HFFc6 (cell line): ENCODE measurements around the gene GSS. TPM values are rescaled to one million over a fixed set of nuclear protein-coding genes. Genes with fewer than 3 reads are reported as not detected.
"Not testable (repeated sequence)": the region's sequence is repeated elsewhere in the genome, so short reads cannot be mapped to it uniquely, and the experiment has no call there.

Experiments used
- DNase-seq: peaks from one replicate; pipeline ENCODE4 v3.0.0-alpha.2; 2018
- H3K27ac Mint-ChIP-seq: 2 replicates; pipeline ENCODE4 v1.8.0; 2020; ENCODE audit warnings: mild to moderate bottlenecking, mixed read lengths
- H3K27me3 Mint-ChIP-seq: 2 replicates; pipeline ENCODE4 v1.8.0; 2021; ENCODE audit warnings: mild to moderate bottlenecking, moderate library complexity, mixed read lengths; ENCODE audit not compliant: insufficient read depth
- H3K36me3 Mint-ChIP-seq: 2 replicates; pipeline ENCODE4 v1.8.0; 2021; ENCODE audit warnings: low read depth, mixed read lengths
- H3K4me1 Mint-ChIP-seq: 2 replicates; pipeline ENCODE4 v1.8.0; 2020; ENCODE audit warnings: low read depth, mixed read lengths
- H3K4me3 Mint-ChIP-seq: 2 replicates; pipeline ENCODE4 v1.8.0; 2020; ENCODE audit warnings: mild to moderate bottlenecking, moderate library complexity, mixed read lengths
- H3K9me3 Mint-ChIP-seq: 2 replicates; pipeline ENCODE4 v1.8.0; 2020; ENCODE audit warnings: mild to moderate bottlenecking, mixed read lengths
- total RNA-seq, 6 experiments: library from RNA; stranded (reverse); fragmentation: NEBNext Ultra II Directional; extraction: Animal tissue kit (Norgen Biotek cat#: 25700); gene quantifications; 2 replicates in 1 of 6; 3 replicates in 5 of 6; pipeline ENCODE4 v1.2.3, GENCODE V29; 2021
- TF ChIP-seq, protein P1 (sequence below): fragments of 200-600 bp; sonication (generic); IDR thresholded peaks from 2 replicates; pipeline ENCODE4 v1.5.0; 2021; ENCODE audit warnings: antibody characterized with exemption, mild to moderate bottlenecking

Gene GSS
- total RNA-seq, 6 experiments from 2014 or later: 72.1 to 86.8 (median 76.6) TPM

DNA sequence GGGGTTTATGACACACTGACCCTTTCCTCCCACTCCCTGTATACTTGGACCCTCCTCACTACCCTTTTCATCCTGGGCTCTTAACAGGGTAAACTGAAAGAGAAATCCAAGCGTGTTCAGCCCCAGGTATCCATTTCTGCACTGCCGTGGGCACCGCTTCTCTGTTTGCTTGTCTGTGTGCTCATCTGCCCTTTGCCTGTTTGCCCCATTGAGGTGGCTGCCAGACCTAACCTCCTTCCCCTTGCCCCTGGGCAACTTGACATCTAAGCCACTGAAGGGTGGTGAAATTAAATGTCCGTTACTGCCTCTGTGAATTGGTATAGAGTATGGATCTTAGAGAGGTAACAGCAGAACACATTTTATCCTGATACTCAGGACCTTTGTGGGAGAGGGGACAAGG is 40.5 kb downstream of the GSS start:
- Mint-ChIP-seq H3K4me3 (no peak overlapping the region), H3K4me1 (no peaks in the 10 kb centered on the region), H3K9me3 (no peaks in the 10 kb centered on the region), H3K36me3 (peaks cover 9% of the 10 kb centered on the region), H3K27me3 (peaks cover 1% of the 10 kb centered on the region; the same call in 1 of the 2 replicates), H3K27ac (no peak overlapping the region)
- TF ChIP-seq, protein P1, sequence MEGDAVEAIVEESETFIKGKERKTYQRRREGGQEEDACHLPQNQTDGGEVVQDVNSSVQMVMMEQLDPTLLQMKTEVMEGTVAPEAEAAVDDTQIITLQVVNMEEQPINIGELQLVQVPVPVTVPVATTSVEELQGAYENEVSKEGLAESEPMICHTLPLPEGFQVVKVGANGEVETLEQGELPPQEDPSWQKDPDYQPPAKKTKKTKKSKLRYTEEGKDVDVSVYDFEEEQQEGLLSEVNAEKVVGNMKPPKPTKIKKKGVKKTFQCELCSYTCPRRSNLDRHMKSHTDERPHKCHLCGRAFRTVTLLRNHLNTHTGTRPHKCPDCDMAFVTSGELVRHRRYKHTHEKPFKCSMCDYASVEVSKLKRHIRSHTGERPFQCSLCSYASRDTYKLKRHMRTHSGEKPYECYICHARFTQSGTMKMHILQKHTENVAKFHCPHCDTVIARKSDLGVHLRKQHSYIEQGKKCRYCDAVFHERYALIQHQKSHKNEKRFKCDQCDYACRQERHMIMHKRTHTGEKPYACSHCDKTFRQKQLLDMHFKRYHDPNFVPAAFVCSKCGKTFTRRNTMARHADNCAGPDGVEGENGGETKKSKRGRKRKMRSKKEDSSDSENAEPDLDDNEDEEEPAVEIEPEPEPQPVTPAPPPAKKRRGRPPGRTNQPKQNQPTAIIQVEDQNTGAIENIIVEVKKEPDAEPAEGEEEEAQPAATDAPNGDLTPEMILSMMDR: no peak
- no peak for DNase-seq

DNA sequence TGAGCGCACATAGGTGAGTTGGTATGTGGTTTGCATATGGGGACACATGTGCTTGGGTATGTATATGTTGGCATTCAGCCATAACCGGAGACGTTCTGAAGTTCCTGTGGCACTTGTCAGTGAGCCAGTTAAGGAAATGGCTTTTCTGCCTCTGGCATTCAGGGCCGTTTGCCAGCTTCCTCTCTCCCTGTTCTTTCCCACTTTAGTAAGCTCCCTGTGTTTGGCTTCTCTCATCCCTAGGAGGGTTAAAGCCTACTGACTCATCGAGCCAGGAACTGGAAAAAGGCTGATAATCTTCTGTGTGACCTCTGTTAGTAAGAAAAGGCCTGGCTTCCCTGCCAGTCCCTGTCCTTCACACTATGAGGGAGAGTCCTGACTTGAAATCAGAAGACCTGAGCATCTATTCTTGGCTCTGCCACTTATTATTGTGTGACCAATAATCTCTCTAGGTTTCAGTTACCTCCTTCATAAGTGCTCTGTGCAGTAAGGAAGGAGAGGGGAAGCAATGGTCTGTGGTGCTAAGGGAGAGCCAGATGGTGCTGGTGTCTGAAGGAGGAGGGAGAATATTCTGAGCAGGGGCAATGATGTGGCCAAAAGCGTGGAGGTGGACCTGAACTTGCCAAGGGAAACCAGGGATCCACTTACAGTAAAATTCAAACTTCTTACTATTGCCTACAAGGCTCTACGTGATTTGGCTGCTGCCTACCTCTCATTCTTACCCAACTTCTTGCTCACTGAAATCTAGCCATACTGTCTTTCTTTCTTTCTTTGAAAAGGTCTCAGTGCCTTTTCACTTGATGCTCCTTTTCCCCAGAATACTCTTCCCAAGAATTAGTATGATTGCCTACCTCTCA is 47.8 kb downstream of the GSS start:
- H3K27me3 Mint-ChIP-seq: no peaks in the 10 kb centered on the region
- peaks cover 24% of the 10 kb centered on the region for H3K4me1 Mint-ChIP-seq
- H3K36me3 Mint-ChIP-seq: peaks cover 5% of the 10 kb centered on the region; the same call in 1 of the 2 replicates
- TF ChIP-seq, protein P1: no peak
- peak overlapping the region; percentile 88 for H3K27ac Mint-ChIP-seq
- H3K9me3 Mint-ChIP-seq: no peaks in the 10 kb centered on the region
- DNase-seq: peak; percentile 91
- peak overlapping the region; percentile 53 for H3K4me3 Mint-ChIP-seq

DNA sequence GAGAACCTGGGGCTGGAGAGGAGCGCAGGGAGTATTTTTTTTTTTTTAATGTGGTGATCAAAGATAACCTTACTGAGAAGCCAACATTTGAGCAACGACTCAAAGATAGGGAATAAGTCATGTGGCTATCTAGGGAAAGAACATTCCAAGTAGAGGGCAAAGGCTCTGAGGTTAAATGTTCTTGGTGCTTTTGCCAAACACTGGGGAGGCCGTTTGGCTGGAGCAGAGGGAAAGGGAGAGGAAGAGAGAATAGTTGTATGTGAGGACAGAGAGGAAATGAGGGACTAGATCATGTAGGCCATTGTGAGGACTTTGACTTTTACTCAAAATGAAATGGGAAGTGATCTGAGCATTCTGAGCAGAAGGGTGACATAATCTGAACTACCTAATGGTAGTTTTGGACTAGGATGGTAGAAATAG is 51.4 kb downstream of the GSS start:
- Mint-ChIP-seq H3K9me3 (no peaks in the 10 kb centered on the region), H3K36me3 (peaks cover 16% of the 10 kb centered on the region), H3K4me3 (no peak overlapping the region), H3K4me1 (peaks cover 43% of the 10 kb centered on the region), H3K27ac (no peak overlapping the region), H3K27me3 (no peaks in the 10 kb centered on the region)
- DNase-seq: no peak
- TF ChIP-seq, protein P1: no peak

DNA sequence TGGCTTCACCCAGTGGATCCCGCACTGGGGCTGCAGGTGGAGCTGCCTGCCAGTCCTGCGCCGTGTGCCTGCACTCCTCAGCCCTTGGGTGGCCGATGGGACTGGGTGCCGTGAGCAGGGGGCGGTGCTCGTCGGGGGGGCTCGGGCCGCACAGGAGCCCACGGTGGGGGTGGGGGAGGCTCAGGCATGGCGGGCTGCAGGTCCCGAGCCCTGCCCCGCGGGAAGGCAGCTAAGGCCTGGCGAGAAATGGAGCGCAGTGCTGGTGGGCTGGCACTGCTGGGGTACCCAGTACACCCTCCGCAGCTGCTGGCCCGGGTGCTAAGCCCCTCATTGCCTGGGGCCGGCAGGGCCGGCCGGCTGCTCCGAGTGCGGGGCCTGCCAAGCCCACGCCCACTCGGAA is 56.9 kb downstream of the GSS start:
- not testable (repeated sequence) for H3K27ac Mint-ChIP-seq, H3K27me3 Mint-ChIP-seq, DNase-seq, H3K4me3 Mint-ChIP-seq, H3K9me3 Mint-ChIP-seq
- Mint-ChIP-seq H3K36me3 (peaks cover 24% of the 10 kb centered on the region), H3K4me1 (peaks cover 35% of the 10 kb centered on the region)

DNA sequence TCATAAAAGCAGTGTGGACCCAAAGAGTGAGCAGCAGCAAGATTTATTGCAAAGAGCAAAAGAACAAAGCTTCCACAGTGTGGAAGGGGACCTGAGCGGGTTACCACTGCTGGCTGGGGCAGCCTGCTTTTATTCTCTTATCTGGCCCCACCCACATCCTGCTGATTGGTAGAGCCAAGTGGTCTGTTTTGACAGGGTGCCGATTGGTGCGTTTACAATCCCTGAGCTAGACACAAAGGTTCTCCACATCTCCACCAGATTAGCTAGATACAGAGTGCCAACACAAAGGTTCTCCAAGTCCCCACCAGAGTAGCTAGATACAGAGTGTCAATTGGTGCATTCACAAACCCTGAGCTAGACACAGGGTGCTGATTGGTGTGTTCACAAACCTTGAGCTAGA is 57.5 kb downstream of the GSS start:
- not testable (repeated sequence) for H3K9me3 Mint-ChIP-seq, H3K4me3 Mint-ChIP-seq, H3K27me3 Mint-ChIP-seq, H3K27ac Mint-ChIP-seq, DNase-seq
- H3K4me1 Mint-ChIP-seq: peaks cover 35% of the 10 kb centered on the region
- peaks cover 19% of the 10 kb centered on the region for H3K36me3 Mint-ChIP-seq

DNA sequence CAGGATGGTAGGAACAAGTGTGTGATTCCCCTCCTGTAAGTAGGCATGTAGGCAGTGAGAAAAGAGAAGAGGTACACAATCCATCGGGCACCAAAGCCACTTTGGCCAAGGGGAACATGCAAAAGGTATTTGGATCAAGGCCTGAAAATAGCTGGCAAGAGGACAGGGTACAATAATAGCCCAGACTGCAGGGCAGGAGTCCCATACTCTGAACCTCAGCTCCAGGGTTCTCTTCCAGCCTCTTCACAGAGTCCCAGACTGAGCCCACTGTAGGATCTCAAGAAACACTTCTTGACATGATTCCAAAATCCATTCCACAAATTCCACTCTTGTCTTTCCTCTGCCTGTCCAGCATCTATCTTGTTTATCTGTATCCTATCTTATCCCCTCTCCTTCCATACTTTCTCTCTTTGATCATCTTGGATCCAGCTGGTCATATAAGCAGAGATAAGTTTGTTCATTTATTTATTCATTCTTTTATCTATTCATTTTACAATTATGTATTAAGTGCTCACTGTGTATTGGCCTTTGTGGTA is 59.5 kb downstream of the GSS start:
- Mint-ChIP-seq H3K27ac (no peak overlapping the region), H3K9me3 (no peaks in the 10 kb centered on the region), H3K36me3 (peaks cover 15% of the 10 kb centered on the region), H3K27me3 (no peaks in the 10 kb centered on the region), H3K4me1 (peaks cover 43% of the 10 kb centered on the region), H3K4me3 (no peak overlapping the region)
- DNase-seq: peak; percentile 12
- TF ChIP-seq, protein P1: no peak
